HEK293 (cell line): ENCODE results near the gene TEC.

ENCODE experiments used
- BCL11B ChIP-seq: fragments of 450-650 bp; formaldehyde crosslinking; IDR thresholded peaks from 2 replicates; pipeline ENCODE4 v1.5.1; 2016; ENCODE audit warnings: low read depth, missing biosample characterization, missing genetic modification characterization
- IKZF3 ChIP-seq: fragments of 450-650 bp; IDR thresholded peaks from 2 replicates; pipeline ENCODE4 v1.5.0; 2018; ENCODE audit warnings: missing biosample characterization, mild to moderate bottlenecking, missing genetic modification characterization, moderate library complexity
- MEIS1 ChIP-seq: sonication (generic); formaldehyde crosslinking; IDR thresholded peaks from 2 replicates; pipeline ENCODE4 v1.8.1; 2022; ENCODE audit warnings: missing genetic modification reagents, mild to moderate bottlenecking, borderline replicate concordance
- OVOL3 ChIP-seq: fragments of 450-650 bp; formaldehyde crosslinking; IDR thresholded peaks from 2 replicates; pipeline ENCODE4 v1.5.1; 2016; ENCODE audit warnings: missing biosample characterization, missing genetic modification characterization
- PRDM1 ChIP-seq: fragments of 450-650 bp; formaldehyde crosslinking; IDR thresholded peaks from 2 replicates; pipeline ENCODE4; 2016; ENCODE audit warnings: missing biosample characterization, missing genetic modification characterization
- REST ChIP-seq: fragments of 450-650 bp; formaldehyde crosslinking; IDR thresholded peaks from 2 replicates; pipeline ENCODE4 v1.5.1; 2016; ENCODE audit warnings: missing biosample characterization, missing genetic modification characterization
- TCF7L2 ChIP-seq: IDR thresholded peaks from 2 replicates; pipeline ENCODE4 v1.6.1; 2011; ENCODE audit warnings: low read depth, mild to moderate bottlenecking, inconsistent platforms, low read length, moderate library complexity, borderline replicate concordance
- ZBTB44 ChIP-seq: fragments of 450-650 bp; IDR thresholded peaks from 2 replicates; pipeline ENCODE4 v1.5.1; 2018; ENCODE audit warnings: missing biosample characterization, mild to moderate bottlenecking, missing genetic modification characterization
- ZNF114 ChIP-seq: fragments of 450-650 bp; formaldehyde crosslinking; IDR thresholded peaks from 2 replicates; pipeline ENCODE4 v1.5.0; 2017; ENCODE audit warnings: missing biosample characterization, missing genetic modification characterization
- ZNF132 ChIP-seq: fragments of 450-650 bp; formaldehyde crosslinking; IDR thresholded peaks from 2 replicates; pipeline ENCODE4 v1.5.1; 2017; ENCODE audit warnings: missing biosample characterization, missing genetic modification characterization, borderline replicate concordance
- ZNF169 ChIP-seq: fragments of 450-650 bp; formaldehyde crosslinking; IDR thresholded peaks from 2 replicates; pipeline ENCODE4 v1.5.1; 2016; ENCODE audit warnings: missing biosample characterization, missing genetic modification characterization
- ZNF18 ChIP-seq: fragments of 450-650 bp; formaldehyde crosslinking; IDR thresholded peaks from 2 replicates; pipeline ENCODE4 v1.5.1; 2016; ENCODE audit warnings: missing biosample characterization, missing genetic modification characterization
- ZNF19 ChIP-seq: fragments of 450-650 bp; formaldehyde crosslinking; IDR thresholded peaks from 2 replicates; pipeline ENCODE4; 2016; ENCODE audit warnings: missing biosample characterization, missing genetic modification characterization, low read depth
- ZNF24 ChIP-seq: fragments of 450-650 bp; formaldehyde crosslinking; IDR thresholded peaks from 2 replicates; pipeline ENCODE4 v1.5.1; 2016; ENCODE audit warnings: missing biosample characterization, missing genetic modification characterization
- ZNF398 ChIP-seq: fragments of 450-650 bp; formaldehyde crosslinking; IDR thresholded peaks from 2 replicates; pipeline ENCODE4 v1.5.1; 2017; ENCODE audit warnings: missing biosample characterization, missing genetic modification characterization
- ZNF404 ChIP-seq: fragments of 450-650 bp; formaldehyde crosslinking; IDR thresholded peaks from 2 replicates; pipeline ENCODE4 v1.5.1; 2017; ENCODE audit warnings: missing biosample characterization, missing genetic modification characterization
- ZNF433 ChIP-seq: fragments of 450-650 bp; formaldehyde crosslinking; IDR thresholded peaks from 2 replicates; pipeline ENCODE4 v1.5.1; 2016; ENCODE audit warnings: missing biosample characterization, missing genetic modification characterization, low read depth
- ZNF518A ChIP-seq: fragments of 450-650 bp; formaldehyde crosslinking; conservative IDR thresholded peaks from 2 replicates; pipeline ENCODE4 v1.5.1; 2016; ENCODE audit warnings: low read depth, missing biosample characterization, missing genetic modification characterization
- ZNF548 ChIP-seq: fragments of 450-650 bp; formaldehyde crosslinking; IDR thresholded peaks from 2 replicates; pipeline ENCODE4 v1.5.1; 2016; ENCODE audit warnings: missing biosample characterization, missing genetic modification characterization
- ZNF639 ChIP-seq: fragments of 450-650 bp; formaldehyde crosslinking; IDR thresholded peaks from 2 replicates; pipeline ENCODE4 v1.5.1; 2016; ENCODE audit warnings: missing biosample characterization, missing genetic modification characterization
- ZNF843 ChIP-seq: fragments of 450-650 bp; formaldehyde crosslinking; IDR thresholded peaks from 2 replicates; pipeline ENCODE4 v1.5.1; 2016; ENCODE audit warnings: missing biosample characterization, missing genetic modification characterization
- ZSCAN18 ChIP-seq: fragments of 450-650 bp; formaldehyde crosslinking; IDR thresholded peaks from 2 replicates; pipeline ENCODE4 v1.5.1; 2016; ENCODE audit warnings: missing biosample characterization, missing genetic modification characterization
- ZSCAN23 ChIP-seq: fragments of 450-650 bp; formaldehyde crosslinking; IDR thresholded peaks from 2 replicates; pipeline ENCODE4 v1.5.1; 2016; ENCODE audit warnings: missing biosample characterization, missing genetic modification characterization
- ZXDB ChIP-seq: fragments of 450-650 bp; formaldehyde crosslinking; IDR thresholded peaks from 2 replicates; pipeline ENCODE4 v1.5.1; 2016; ENCODE audit warnings: missing biosample characterization, missing genetic modification characterization

The TEC gene

GRCh38 chr4:48195374-48195773 is 74.3 kb downstream of the TEC start (continued):
- TF ChIP-seq IKZF3 (tag by site-specific recombination) = peak; percentile 42; the same call in 1 of the 2 replicates
- TF ChIP-seq ZNF433 = no peak
- no peak for TF ChIP-seq ZNF398
- TF ChIP-seq MEIS1 (CRISPR knock-in tag) = no peak
- no peak for TF ChIP-seq ZSCAN18 (tag by site-specific recombination)
- TF ChIP-seq ZNF404 = no peak
- no peak for TF ChIP-seq ZNF548
- TF ChIP-seq BCL11B (tag by site-specific recombination) = no peak
- TF ChIP-seq ZNF114 = no peak
- TF ChIP-seq ZNF18 (tag by site-specific recombination) = no peak
- TF ChIP-seq OVOL3 (tag by site-specific recombination) = no peak
- TF ChIP-seq ZBTB44 (tag by site-specific recombination) = no peak
- TF ChIP-seq REST (tag by site-specific recombination) = no peak
- TF ChIP-seq TCF7L2 = no peak
- no peak for TF ChIP-seq ZNF518A (tag by site-specific recombination)
- TF ChIP-seq ZNF132 (tag by site-specific recombination) = no peak
- no peak for TF ChIP-seq ZNF19 (tag by site-specific recombination)
- no peak for TF ChIP-seq PRDM1 (tag by site-specific recombination)
- TF ChIP-seq ZNF843 (tag by site-specific recombination) = peak; percentile 71
- no peak for TF ChIP-seq ZSCAN23 (tag by site-specific recombination)
- TF ChIP-seq ZXDB = peak; percentile 41; the same call in 1 of the 2 replicates
- TF ChIP-seq ZNF24 (tag by site-specific recombination) = no peak
- TF ChIP-seq ZNF169 = no peak
- TF ChIP-seq ZNF639 (tag by site-specific recombination) = no peak
